Amniotic stem cell (primary cell): ENCODE results near the gene CAPN13.
"Not testable (repeated sequence)": the region's sequence is repeated elsewhere in the genome, so short reads cannot be mapped to it uniquely, and the experiment has no call there.

ENCODE experiments used
- DNase-seq: peaks from one replicate; lab custom pipeline; 2025; lab: John Stamatoyannopoulos, UW

Gene CAPN13

DNA sequence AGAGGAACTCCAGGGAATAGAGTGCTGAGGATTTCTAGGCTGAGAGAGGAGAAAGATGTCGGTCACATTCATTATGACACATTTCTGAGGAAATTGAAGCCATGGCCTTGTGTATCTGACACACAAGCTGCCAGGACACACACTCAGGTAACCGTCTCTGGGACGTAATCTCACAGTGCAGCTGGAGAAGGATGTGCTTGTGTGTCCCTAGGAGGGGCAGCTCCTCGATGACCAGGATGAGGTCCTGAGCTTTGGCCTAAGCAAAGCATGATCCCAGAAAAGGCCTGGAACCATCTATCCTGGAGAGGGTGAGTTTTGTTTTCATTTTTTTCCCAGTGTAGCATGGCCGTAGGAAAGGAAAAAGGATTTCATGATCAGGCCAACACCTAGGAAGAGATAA lies 102.2 kb downstream of the CAPN13 start:
- DNase-seq = no peak

DNA sequence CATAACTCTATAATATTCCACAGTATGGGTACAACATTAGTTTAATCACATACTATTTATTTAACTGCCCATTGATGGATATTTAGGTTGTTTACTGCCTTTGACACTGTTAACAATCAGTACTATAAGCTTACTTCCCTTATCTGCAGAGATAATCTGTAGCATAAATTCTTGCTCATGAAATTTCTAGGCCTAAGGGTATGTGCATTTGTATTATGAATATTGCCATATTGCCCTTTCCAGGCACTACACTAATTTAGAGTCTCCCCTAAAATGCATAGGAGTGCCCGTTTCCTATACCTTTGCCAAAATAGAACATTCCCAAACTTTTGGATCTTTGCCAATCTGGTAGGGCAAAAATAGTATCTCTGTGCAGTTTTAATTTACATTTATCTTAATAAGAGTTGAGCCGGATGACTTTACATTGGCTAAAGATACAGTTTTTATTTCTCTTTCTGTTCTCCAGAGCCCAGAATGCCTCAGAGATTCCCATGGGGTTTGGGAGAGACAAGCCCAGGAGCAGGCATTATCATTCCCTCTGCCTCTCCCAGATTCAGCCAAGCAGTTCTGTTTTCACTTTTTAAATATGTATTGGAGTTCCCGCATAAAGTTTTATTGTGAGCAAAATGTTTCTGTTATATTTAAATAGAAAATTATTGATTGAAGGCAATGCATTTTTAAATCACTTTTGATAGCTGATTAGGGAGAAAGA lies 102.8 kb downstream of the CAPN13 start:
- DNase-seq = no peak

- DNase-seq = no peak
Observed at GRCh38 chr2:30702694-30703093, 104.6 kb downstream of the CAPN13 start.

DNA sequence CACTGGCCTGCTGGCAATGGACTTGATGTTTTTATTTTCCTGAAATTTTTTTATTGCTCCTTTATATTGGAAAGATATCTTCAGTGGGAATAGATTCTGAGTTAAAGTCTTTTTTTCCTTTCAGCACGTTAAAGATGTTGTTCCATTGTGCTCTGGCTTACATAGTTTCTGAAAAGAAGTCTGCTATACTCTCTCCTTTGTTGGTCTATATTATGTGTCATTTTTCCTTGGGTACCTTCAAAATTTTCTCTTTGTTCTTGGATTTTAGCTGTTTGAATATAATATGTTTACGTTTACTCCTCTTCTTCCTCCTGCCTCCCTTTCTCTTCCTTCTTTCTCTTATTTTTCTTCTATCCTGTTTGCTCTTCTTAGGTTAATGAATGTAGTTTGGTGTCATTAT lies 105.5 kb downstream of the CAPN13 start:
- DNase-seq = no peak

- DNase-seq = not testable (repeated sequence)
Observed at GRCh38 chr2:30697242-30698103, 109.8 kb downstream of the CAPN13 start.

DNA sequence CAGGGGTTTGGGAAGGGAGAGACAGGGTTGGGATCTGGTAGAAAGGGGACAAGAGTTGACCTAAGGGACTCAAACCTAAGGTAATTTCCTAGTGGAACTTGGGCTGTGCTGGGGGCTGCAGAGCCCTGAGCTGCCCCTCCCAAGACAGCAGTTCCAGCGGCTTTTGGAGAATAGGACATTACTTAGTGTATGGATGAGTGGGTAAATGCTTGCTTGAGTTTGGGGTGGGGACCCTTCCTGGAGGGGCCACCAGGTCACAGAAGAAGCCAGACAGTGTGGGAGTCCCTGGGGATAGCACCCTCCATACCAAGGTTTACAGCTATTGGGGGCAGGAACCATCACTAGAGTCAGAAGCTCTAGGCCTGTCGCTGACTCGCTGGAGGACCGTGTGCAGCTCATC lies 111.5 kb downstream of the CAPN13 start:
- no peak for DNase-seq

DNA sequence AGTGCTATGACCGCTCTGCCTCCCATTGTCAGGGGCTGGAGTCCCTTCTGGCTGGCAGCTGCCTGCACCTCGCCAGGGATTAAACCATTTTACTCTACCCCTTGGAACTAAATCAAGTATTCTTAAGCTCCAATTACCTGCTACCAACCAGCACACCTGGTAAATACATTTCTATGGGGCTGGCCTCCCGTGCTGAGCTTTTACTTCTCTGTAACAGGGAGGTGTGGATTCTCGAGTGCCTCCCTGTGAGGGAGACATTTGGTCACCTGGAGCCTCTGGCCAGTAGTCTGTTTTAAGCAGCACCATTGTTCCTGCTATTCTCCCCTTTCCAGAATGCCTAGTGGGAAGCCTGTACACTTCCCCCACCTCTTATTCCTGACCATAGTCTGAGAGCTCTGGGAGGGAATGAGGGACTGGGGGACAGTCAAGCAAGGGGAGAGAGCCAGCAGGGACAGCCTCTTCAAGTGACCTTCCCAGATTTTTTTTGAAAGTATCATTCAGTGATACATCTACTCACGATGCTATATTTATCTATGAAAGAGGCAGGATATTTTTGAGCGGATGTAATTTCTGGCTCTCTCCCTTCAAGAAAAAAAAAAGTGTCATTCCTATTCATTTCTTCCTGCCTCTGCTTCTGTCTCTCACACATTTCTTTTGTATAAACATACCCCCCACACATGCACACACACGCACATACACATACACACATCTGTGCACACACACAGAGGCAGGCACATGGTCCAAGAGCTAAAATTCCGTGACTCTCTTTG lies 112.8 kb downstream of the CAPN13 start:
- no peak for DNase-seq

DNA sequence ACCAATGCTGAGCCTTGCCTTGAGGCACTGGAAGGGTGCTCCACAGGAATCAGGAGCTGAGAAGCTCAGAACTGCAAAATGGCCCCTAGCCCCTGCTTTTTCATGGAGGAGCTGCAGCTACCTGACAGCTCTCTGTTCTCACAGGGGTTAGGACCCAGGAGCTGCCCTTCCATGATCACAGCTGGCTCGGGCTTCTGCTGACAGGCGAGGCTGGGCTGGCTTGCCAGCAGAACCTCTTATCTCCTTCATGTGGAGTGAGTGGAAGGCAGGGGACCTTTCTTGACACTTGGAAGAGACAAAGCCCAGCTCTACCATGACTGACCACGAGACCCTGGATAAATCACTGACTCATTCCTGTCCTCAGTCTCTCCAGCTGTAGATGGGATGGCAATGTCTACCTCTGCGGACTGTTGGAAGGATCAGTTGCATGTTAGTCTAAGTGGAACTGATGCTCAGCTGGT lies 113.4 kb downstream of the CAPN13 start:
- DNase-seq = no peak

DNA sequence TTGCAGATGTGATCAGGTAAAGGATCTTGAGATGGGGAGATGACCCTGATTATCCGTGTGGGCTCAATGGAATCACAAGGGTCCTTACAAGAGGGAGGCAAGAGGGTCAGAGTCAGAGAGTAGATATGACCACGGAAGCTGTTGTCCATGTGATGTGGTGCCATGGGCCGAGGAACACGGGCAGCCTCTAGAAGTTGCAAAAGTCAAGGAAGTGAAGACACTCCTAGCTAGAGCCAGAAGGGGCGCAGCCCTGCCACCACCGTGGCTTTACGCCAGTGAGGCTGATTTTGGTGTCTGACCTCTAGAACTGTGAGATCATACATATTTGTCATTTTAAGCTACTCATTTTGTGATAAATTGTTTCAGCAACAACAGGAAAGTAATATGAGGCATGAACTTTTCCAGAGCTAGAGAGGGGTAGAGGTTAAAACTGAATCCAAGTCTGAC lies 114.4 kb downstream of the CAPN13 start:
- DNase-seq = no peak

GRCh38 chr2:30691948-30692828 lies 115.1 kb downstream of the CAPN13 start:
- no peak for DNase-seq

DNA sequence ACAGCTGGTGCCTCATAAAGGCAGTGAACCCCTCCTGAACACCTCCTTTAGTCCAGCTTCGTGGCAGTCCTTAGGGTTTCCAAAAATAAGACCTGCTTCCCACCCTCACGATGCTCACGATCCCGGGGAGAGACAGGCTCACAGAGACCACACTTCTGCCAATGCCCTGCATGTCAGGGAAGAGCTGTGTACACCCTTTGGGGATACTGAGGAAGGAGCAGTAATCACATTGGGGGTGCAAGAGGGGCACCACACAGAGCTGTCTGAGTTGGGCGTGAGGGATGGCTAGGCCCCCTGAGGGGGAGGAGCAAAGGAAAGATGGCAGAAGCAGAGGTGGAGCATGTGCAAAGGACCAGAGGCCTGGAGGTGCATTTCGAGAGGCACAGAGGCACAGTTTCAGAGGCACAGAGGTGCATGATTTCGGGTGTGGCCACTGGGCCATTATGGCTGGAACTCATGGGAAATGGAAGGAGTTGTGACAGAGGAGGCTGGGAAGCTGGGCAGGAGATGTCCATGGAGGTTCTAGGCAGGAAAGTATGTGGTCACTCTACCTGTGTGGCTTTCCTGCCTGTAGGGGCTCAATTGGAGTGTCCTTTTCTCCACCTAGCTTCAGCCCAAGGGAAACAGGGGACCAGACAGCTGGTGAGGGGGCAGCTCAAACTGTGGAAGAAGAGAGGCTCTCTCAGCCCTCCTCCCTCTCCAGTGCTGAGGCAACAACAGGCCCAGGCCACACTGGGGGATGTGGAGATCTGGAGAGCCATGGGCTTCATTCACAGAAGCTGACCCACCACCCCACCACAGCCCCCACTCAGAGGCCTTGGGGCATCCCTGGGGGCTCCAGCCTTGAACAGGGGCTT lies 115.9 kb downstream of the CAPN13 start:
- no peak for DNase-seq

- DNase-seq = no peak
Observed at GRCh38 chr2:30690126-30690561, 117.1 kb downstream of the CAPN13 start.

DNA sequence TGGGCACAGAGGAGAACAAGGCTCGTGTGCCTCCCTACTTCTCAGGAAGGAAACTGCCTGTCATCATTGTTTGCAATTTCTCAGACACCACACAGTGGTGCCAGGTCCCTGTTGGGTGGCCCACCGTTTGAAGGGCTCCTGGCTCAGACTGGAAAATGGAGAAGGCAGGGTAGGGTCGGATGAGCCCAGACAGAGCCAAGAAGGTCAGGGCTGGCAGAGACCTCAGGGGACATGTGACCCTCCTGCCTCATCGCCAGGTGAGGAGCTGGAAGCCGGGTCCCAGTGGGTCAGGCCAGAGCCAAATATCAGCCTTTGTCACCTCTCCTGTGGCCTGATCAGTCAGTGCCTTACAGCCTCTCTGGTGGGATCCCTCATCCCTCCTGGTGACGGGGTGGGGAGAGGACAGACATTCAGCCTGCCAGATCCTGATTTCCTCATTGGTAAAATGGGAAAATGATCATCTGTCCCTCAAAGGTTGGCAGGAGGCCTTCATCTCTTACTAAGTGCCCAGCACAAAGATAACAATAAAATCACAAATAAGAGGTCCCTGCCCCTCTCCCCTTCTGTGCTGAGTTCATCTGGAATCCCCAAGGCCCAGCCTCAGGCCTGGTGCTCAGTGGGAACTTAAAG lies 117.6 kb downstream of the CAPN13 start:
- no peak for DNase-seq

- DNase-seq = no peak
Observed at GRCh38 chr2:30688956-30689401, 118.3 kb downstream of the CAPN13 start.

DNA sequence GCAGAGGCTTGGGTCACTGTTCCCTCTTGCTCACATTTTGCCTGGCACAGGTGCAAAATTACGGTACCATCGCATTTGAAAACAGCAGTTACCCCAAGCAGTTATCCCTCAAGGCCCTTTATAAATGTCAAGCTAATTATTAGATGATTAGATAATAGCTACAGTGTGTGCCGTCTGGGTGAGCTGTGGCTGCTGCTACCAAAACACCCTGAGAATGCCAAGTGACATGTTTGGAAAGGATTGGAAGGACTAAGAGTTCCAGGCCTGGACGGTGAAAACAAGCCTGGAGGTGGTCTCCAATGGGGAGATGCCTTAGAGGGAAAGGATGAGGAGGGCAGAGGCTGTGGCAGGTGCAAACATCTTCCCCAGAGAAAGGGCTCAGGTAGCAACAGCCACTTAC lies 120.6 kb downstream of the CAPN13 start:
- no peak for DNase-seq

- no peak for DNase-seq
Observed at GRCh38 chr2:30686000-30686399, 121.2 kb downstream of the CAPN13 start.

GRCh38 chr2:30684996-30685395 lies 122.2 kb downstream of the CAPN13 start:
- no peak for DNase-seq

- DNase-seq = no peak
Observed at GRCh38 chr2:30684516-30684915, 122.7 kb downstream of the CAPN13 start.

DNA sequence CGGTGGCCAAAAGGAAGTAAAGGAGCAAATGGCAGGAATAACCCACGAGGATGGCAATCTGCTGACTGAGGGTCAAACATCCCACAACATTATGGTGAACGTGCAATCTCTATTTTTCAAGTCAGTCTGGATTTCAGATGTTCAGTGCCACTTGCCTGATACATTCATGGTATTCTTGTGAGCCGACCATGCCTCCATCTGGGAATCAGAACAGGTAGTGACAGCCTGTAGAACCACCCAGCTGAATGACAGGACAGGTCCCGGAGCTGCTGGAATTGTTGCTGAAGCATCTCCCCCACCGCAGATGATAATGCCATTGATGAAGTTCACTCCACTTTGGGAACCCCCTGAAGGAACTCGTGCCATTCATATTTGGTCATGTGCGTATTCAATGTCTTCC lies 123.2 kb downstream of the CAPN13 start:
- DNase-seq = no peak
